ENCODE measurements around the gene PLEKHA8. TPM values are rescaled to one million over a fixed set of nuclear protein-coding genes. Genes with fewer than 3 reads are reported as not detected.

Gene PLEKHA8
- total and polyA plus RNA-seq, 12 donors = 2.1 to 14.5 (median 6.3) TPM

GRCh38 chr7:30066687-30067086 is 38.5 kb downstream of the PLEKHA8 start:
- intact Hi-C loops (cut with DNase I) = loop anchor here (10.0 kb wide), 3 partner anchors 112 to 312 kb away; no protein-coding TSS in a partner anchor
- H3K27me3 ChIP-seq = no peaks in the 10 kb centered on the region
- H3K9me3 ChIP-seq (replicated peaks in 1 of 3) = no peaks in the 10 kb centered on the region
- DNase-seq = no peak
- H3K27ac ChIP-seq = no peak overlapping the region
- H3K4me3 ChIP-seq = no peak overlapping the region
- TF ChIP-seq POLR2A (IDR thresholded peaks at IDR 0.05) = no peak
- no peak for TF ChIP-seq CTCF (IDR thresholded peaks at IDR 0.05)
- H3K36me3 ChIP-seq (replicated peaks in 1 of 2) = peaks cover 0 to 5% of the 10 kb centered on the region in 2 donors
- WGBS, 4 donors = 87 to 100% (median 98%) methylated on average over 1 of the region's 1 CpG
- no peaks in the 10 kb centered on the region for H3K4me1 ChIP-seq (replicated peaks in 1 of 2)

- DNase-seq = no peak
- no peaks in the 10 kb centered on the region for H3K9me3 ChIP-seq (replicated peaks in 1 of 3)
- H3K27me3 ChIP-seq = no peaks in the 10 kb centered on the region
- no peak overlapping the region for H3K4me3 ChIP-seq
- no peaks in the 10 kb centered on the region for H3K4me1 ChIP-seq (replicated peaks in 1 of 2)
- peaks cover 0 to 2% of the 10 kb centered on the region in 2 donors for H3K36me3 ChIP-seq (replicated peaks in 1 of 2)
- H3K27ac ChIP-seq = no peak overlapping the region
- TF ChIP-seq POLR2A (IDR thresholded peaks at IDR 0.05) = no peak
- intact Hi-C loops (cut with DNase I) = loop anchor here (10.0 kb wide), 3 partner anchors 113 to 313 kb away; no protein-coding TSS in a partner anchor
These were observed 39.9 kb downstream of the PLEKHA8 start for GRCh38 chr7:30068117-30068516.

- Histone ChIP-seq H3K27me3 (no peaks in the 10 kb centered on the region), H3K9me3 (replicated peaks in 1 of 3) (no peaks in the 10 kb centered on the region), H3K27ac (no peak overlapping the region), H3K4me1 (replicated peaks in 1 of 2) (no peaks in the 10 kb centered on the region), H3K4me3 (no peak overlapping the region), H3K36me3 (replicated peaks in 1 of 2) (no peaks in the 10 kb centered on the region)
- no peak for TF ChIP-seq CTCF (IDR thresholded peaks at IDR 0.05)
- TF ChIP-seq POLR2A (IDR thresholded peaks at IDR 0.05) = no peak
- WGBS, 4 donors = 75 to 96% (median 91%) methylated on average over 5 of the region's 5 CpGs
- DNase-seq = no peak
- intact Hi-C loops (cut with DNase I) = loop anchor here (10.0 kb wide), 3 partner anchors 114 to 314 kb away; no protein-coding TSS in a partner anchor
These were observed 41.1 kb downstream of the PLEKHA8 start for GRCh38 chr7:30069096-30069867.

- H3K36me3 ChIP-seq (replicated peaks in 1 of 2) = no peaks in the 10 kb centered on the region
- TF ChIP-seq POLR2A (IDR thresholded peaks at IDR 0.05) (no peak), CTCF (IDR thresholded peaks at IDR 0.05) (no peak)
- WGBS, 4 donors = 0 to 53% (median 5%) methylated on average over 1 of the region's 1 CpG
- H3K4me3 ChIP-seq = no peak overlapping the region
- no peak overlapping the region for H3K27ac ChIP-seq
- H3K9me3 ChIP-seq (replicated peaks in 1 of 3) = no peaks in the 10 kb centered on the region
- no peak for DNase-seq
- no peaks in the 10 kb centered on the region for H3K4me1 ChIP-seq (replicated peaks in 1 of 2)
- intact Hi-C loops (cut with DNase I) = no loop called here
- no peaks in the 10 kb centered on the region for H3K27me3 ChIP-seq
These were observed 41.8 kb downstream of the PLEKHA8 start for GRCh38 chr7:30070052-30070451.

GRCh38 chr7:30072735-30073134 is 44.5 kb downstream of the PLEKHA8 start:
- intact Hi-C loops (cut with DNase I) = no loop called here

More at GRCh38 chr7:30072735-30073134, 44.5 kb downstream of the PLEKHA8 start:
- no peaks in the 10 kb centered on the region for H3K9me3 ChIP-seq (replicated peaks in 1 of 3)
- TF ChIP-seq POLR2A (IDR thresholded peaks at IDR 0.05) = no peak
- no peak for TF ChIP-seq CTCF (IDR thresholded peaks at IDR 0.05)
- no peaks in the 10 kb centered on the region for H3K27me3 ChIP-seq
- H3K4me3 ChIP-seq = no peak overlapping the region
- no peaks in the 10 kb centered on the region for H3K4me1 ChIP-seq (replicated peaks in 1 of 2)
- H3K27ac ChIP-seq = no peak overlapping the region
- H3K36me3 ChIP-seq (replicated peaks in 1 of 2) = no peaks in the 10 kb centered on the region
- 97 to 100% (median 100%) methylated on average over 1 of the region's 1 CpG for WGBS, 4 donors
- DNase-seq = no peak

Data from adrenal gland (tissue), 12 donors.